DOHH2 (cell line): ENCODE data around the gene CERS2.

Source experiments
- EZH2phosphoT487 ChIP-seq: fragments of 200-600 bp; sonication (generic); IDR thresholded peaks from 2 replicates; pipeline ENCODE4 v1.6.1; 2017; ENCODE audit warnings: borderline replicate concordance, mild to moderate bottlenecking, antibody characterized with exemption, low read length, moderate library complexity, mixed read lengths
- TF ChIP-seq, protein P1 (sequence below): fragments of 200-600 bp; sonication (generic); IDR thresholded peaks from one replicate; pipeline ENCODE4 v1.5.1; 2014; ENCODE audit warnings: antibody characterized with exemption, mild to moderate bottlenecking, low read depth, low read length; ENCODE audit not compliant: poor library complexity, severe bottlenecking

DNA sequence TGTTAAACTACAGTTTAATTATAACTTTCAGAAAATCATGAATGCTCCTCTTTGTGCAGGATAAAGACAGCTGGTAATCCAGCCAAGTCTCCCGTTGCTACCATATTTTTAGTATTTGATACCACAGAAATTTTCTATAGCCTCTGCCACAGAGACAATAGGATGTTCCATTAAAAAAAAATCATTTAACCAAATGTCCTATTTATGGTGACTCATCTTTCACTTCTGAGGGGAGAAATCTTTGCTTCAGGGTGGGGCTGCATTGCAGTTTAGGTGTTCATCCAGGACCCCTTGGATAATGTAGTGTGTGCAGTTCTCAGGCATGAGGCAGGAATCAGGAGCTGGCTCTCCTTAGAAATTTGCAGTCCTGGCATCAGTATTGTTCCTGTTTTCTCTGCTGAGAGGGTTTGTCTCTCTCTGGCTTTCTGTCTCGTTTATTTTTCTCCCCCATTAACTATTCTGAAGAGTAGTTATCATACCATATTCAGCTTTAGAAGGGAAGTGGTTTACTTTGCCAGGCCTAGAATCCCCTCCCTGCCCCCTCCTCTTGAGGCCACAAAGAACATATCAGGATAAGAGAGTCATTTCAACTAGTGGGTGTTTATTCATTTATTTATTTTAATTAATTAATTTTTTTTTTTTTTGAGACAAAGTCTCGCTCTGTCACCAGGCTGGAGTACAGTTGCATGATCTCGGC is 36.7 kb upstream of the CERS2 start:
- TF ChIP-seq, protein P1, sequence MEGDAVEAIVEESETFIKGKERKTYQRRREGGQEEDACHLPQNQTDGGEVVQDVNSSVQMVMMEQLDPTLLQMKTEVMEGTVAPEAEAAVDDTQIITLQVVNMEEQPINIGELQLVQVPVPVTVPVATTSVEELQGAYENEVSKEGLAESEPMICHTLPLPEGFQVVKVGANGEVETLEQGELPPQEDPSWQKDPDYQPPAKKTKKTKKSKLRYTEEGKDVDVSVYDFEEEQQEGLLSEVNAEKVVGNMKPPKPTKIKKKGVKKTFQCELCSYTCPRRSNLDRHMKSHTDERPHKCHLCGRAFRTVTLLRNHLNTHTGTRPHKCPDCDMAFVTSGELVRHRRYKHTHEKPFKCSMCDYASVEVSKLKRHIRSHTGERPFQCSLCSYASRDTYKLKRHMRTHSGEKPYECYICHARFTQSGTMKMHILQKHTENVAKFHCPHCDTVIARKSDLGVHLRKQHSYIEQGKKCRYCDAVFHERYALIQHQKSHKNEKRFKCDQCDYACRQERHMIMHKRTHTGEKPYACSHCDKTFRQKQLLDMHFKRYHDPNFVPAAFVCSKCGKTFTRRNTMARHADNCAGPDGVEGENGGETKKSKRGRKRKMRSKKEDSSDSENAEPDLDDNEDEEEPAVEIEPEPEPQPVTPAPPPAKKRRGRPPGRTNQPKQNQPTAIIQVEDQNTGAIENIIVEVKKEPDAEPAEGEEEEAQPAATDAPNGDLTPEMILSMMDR, result no peak
- no peak for TF ChIP-seq EZH2phosphoT487
